ENCODE data around the gene SPEF1.
A peak's percentile ranks its signal among the peaks of the same experiment; 100 is the strongest.
"Not testable (repeated sequence)": the region's sequence is repeated elsewhere in the genome, so short reads cannot be mapped to it uniquely, and the experiment has no call there.

SPEF1 gene, protein sequence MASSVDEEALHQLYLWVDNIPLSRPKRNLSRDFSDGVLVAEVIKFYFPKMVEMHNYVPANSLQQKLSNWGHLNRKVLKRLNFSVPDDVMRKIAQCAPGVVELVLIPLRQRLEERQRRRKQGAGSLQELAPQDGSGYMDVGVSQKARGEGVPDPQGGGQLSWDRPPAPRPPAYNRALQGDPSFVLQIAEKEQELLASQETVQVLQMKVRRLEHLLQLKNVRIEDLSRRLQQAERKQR

DNA sequence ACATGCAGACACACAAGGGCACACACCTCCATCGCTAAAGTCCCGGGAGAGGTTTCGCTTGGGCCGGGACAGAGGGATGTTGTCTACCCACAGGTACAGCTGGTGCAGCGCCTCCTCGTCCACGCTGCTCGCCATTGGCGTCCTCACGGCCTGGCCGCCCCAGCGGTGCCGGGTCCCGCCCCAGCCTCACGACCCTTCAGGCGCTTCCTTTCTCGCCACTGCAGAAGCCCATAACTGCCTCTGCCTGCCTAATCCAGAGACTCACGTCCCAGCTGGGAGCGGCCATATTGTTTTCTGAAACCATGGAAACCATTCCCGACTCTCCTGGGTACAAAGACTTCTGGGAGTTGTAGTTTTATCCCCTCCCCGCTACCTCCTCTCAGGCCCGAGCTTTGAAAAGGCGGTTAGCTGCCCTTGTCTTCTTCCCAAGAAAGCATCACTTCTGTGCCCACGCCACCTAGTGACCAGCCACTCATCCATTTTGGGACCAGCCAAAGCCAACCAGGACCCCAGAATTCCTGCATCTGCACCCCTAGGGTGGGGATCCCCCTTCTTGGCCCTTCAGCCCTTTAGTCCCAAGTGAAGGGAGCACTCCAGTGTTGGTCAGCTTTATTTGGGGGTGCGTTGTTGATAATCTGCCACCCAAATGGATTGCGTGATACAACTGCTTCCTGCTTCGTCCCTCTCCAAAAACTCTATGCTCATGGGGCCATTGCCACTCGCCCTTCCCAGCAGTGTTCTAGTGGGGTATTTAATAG is at the start of gene SPEF1:
TSS of gene SPEF1 (minus strand) at position 296 of the 758 bp plus-strand sequence. CDS start at position 135, 161 bp downstream.
- peak; percentile 86 for DNase-seq

DNA sequence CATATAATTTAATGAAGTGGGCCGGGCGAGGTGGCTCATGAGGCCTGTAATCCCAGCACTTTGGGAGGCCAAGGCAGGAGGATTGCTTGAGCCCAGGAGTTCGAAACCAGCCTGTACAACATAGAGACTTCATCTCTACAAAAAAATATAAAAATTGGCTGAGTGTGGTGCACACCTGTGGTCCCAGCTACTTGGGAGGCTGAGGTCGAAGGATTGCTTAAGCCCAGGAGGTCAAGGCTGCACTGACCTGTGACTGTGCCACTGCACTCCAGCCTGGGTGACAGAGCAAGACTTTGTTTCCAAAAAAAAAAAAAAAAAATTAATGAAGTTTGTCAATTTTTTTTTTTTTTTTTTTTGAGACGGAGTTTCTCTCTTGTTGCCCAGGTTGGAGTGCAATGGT is 48.6 kb upstream of the SPEF1 start:
- DNase-seq: not testable (repeated sequence)

DNA sequence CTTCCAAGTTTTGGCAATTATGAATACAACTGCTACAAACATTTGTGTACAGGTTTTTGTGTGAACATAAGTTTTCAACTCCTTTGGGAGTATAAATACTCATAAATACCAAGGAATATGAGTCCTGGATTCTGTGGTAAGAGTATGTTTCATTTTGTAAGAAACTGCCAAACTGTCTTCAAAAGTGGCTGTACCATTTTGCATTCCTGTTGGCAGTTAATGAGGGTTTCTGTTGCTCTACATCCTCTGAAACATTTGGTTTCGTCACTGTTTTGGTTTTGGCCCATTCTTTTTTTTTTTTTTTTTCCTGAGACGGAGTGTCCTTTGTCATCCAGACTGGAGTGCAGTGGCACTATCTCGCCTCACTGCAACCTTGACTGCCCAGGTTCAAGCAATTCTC is 47.5 kb upstream of the SPEF1 start:
- no peak for DNase-seq

DNA sequence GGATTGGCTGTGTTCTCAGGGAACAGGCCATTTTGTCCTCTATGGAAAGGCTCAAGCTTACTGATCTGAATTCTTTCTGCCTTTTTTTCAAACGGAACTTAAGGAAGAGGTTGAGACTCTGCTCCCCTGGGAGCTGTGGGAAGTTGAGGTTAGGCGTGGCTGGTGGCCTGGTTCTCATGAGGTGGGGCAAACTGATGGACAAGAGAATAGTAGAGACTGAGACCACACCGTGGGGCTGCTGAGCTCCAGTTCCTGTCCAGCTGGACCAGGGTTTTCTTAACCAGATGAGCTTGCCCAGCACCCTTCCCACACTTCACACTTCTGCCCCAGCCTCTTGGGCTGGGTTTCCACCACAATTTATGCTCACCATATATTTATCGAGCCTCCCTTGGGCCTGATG is 45.2 kb upstream of the SPEF1 start:
- DNase-seq: no peak

DNA sequence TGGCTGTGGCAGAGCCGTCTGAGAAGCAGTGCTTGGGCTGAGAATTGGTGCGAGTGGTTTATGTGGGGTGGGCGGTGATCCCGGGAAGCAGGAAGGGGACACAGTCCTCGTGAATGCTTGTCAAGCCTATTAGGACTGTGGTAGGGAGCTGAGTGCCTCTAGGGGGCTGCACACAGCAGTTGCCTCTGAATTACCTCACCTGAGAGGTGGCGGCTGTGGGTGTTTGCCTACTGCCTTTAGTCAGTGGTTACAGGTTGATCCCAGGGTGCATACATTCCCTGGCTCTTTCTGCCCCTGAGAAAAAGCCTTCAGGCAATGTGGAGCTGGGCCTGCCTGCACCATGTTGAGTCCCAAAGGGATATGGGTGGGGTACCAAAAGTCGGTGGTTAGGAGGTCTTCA is 44.3 kb upstream of the SPEF1 start:
- DNase-seq: no peak

DNA sequence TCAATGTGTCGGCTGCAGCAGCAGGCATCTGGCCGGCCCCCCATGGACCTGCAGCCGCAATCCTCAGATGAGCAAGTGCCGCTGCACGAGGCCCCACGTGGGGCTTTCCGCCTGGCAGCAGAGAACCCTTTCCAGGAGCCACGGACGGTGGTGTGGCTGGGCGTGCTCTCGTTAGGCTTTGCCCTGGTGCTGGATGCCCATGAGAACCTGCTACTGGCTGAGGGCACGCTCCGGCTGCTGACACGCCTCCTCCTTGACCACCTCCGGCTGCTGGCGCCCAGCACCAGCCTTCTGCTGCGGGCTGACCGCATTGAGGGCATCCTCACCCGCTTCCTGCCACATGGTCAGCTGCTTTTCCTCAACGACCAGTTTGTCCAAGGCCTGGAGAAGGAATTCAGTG is 42.6 kb upstream of the SPEF1 start:
- DNase-seq: no peak

DNA sequence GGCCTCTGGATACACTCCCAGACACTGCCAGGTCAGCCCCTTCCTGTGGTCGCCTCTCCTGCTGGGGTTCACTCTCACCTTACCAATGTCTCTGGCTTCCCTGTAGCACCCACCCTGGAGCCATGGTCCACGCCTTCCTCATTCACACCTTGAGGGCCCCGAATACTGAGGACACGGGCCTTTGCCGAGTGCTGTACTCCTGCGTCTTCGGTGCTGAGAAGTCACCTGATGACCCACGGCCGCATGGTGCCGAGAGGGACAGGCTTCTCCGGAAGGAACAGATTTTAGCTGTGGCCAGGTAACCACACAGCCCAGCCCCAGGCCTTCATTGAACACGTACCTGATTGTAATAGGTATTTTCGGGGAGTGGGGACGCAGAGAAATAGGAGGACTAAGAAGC is 40.7 kb upstream of the SPEF1 start:
- DNase-seq: no peak

DNA sequence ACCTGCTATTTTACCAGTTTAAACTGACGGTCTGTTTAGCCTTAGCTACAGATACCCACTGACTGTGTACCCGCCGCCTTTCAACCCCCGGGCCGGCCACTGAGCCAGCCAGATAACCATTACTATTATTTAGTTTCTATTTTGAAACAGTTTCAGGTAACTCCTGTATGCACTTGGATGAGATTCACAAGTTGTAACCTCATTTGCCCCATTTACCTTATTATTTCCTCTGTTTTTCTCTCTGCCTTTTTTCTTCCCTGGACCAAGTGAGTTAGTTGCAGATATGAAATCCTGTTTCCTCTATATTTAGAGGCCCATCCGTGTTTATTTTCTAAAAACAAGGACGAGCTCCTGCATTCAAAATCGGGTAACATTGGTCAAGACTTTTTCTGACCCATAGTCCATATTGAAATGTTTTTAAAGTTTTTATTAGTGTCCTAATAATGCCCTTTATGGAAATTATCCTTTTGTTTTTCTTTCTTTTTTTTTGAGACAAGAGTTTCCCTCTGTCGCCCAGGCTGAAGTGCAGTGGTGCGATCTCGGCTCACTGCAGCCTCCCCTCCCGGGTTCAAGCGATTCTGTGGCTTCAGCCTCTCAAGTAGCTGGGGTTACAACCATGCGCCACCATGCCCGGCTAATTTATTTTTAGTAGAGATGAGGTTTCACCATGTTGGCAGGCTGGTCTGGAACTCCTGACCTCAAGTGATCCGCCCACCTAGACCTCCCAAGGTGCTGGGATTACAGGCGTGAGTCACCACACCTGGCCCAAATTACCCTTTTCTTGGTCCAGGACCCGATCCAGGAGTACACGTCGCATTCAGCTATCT is 39.9 kb upstream of the SPEF1 start:
- DNase-seq: no peak

DNA sequence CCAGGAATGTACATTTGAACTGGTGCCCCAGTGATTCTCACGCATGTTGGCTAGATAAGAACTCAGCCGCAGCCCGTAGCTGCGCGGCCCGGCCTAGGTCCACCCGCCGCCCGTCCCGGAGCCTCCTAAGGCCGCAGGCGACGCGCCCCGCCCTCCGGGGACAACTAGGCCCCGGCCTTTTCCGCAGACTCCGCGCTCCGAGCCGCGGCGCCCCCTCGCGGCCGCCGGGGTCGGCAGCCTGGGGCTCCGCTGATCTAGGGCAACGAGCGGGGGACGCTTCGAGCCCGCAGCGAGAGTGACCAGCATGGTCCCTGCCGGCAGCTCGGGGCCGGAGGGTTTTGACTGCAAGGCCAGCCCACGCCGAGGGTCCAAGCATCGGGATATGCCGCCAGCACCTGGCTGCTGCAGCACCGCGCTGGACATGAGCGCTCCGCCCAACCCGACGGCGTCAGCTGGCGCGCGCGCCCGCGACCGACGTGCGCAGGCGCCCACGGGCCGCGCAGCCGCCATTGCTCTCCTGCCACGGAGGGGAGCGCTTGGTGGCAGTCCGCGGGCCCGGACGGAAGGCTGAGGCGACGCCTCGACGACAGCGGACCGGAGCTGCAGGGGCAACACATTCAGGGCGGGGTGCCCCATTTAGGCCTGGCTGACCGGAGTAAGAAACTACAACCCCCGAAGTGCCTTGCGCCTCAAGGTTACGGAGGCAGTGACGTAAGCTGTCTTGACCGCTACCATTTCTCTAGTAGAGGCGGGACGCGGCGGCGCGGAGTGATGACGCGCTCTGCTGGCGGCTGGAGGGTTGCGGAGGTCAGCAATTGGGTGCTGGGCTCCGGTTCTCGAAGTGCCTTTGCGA is 39.0 kb upstream of the SPEF1 start, which contains the start of gene AP5S1:
TSS of gene AP5S1 (plus strand) at position 500 of the 853 bp plus-strand sequence. CDS start 1,571 bp downstream, outside the sequence.
- peak; percentile 94 for DNase-seq

DNA sequence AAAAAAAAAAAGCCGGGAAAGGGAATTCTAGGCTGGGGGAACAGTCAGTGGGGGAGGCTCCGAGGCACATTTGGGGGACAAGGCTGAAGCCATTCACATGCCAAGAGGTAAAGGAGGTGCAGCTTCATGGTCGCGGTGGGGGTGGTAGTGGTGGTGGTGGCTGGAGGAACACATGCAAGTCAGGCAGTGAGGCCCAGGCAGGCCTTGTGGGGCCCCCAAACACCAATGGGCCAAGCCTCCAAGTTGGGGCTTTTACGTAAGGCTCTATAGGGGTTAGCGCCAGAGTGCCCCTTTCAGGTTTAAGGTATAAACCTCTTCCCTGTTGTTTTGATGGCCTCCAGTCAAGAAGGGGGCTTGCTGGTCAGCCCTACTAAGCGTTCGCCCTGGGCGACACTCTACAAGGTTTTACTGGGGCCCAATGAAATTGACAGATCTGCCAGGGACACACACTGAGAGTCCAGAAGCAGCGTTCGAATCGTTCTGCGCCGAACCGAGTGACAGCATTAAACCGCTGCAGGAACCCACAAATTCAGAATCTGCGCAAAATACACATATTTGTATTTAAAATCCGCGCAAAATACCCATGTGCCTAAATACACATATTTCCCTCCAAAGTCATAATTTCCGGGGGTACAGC is 38.3 kb upstream of the SPEF1 start:
- no peak for DNase-seq

DNA sequence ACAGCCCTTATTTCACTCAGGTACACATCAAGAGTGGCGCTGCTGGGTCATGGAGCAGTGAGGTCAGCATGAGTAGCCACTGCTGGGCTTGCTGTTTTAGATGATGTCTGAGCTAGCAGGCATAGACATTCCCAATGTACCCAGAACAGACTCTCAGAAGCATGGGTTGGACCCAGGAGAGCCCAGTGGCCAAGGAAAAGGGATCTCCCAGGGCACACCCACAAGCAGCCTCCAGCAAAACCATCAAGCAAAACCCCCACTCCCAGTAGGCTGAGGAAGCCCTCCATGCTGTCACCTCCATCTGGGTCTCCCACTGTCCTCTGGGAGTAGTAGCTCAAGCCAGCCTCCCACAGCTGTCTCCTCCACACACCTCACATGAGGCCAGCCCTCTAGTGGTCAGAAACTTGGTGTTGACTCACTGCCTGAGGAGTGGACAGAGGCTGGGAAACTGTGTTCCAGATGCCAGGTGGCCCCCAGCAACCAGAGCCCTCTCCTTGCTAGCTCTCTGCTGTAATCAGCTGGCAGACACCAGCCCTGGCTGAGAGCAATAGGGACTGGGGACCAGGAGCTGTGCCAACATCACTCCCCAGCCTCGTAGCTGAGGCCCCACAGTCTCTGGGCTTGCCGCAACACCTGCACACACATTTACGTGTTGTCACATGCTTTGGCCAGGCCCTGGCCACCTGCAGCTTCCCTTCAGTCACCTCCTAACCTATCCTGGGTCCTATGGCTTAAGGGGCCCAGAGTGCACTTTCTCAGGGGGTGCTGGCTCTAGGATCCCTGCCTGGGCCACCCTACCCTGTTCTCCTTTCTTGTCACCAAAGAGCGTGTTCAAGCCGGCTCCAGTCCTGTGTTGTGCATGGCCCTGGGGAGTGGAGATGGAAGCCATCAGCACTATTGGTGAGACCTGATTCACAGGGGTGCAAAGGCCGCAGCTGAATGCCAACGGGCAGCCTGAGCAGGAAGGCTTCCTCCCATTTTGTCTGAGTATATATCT is 37.2 kb upstream of the SPEF1 start:
- DNase-seq: peak; percentile 73

DNA sequence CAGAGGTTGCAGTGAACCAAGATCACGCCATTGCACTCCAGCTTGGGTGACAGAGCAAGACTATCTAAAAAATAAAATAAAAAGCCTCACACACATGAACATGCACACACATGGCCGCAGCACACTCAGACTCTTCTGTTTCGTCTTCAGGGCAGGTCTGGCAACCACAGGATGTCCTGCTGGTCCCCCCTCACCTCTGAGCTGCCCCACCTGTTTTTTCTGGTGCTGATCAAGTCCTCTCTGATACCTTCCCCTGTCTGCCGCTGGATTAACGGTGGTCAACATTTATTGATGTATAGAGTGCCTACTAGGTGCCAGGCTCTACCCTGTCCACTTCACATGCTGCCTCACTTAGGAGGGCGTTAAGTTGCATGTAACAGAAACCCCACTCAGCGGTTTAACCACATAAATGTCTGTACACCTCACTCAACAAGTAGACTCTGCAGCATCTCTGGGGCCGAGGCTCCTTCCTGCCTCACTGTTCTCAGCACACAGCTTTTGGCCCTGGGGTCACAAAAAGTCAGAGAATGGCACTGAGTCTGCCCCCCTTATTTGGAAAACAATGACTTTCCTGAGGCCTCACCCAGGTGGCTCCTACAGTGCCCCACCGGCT is 34.6 kb upstream of the SPEF1 start:
- no peak for DNase-seq

DNA sequence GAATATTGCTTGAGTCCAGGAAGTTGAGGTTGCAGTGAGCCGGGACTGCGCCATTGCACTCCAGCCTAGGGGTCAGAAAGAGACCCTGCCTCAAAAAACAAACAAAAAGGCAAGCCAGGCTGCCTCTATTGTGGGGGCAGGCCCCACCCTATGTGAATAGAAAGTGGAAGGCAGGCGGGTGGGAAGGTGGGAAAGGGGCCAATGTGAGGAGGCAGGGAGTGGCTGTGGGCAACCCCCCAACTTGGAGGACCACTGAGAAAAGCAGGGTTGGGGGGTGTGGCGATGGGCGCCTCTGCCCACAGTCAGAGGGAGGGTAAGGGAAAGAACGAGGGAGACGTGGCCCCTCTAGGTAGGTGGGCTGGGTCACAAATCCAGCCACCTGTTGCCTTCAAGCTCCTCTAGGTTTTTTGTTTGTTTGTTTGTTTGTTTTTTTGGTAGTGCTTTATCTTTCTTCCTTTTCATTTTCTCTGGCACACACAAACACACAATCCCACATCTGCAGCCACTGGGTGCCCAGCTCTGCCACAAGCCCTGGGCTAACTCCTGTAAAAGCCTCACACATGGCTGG is 33.8 kb upstream of the SPEF1 start:
- no peak for DNase-seq

DNA sequence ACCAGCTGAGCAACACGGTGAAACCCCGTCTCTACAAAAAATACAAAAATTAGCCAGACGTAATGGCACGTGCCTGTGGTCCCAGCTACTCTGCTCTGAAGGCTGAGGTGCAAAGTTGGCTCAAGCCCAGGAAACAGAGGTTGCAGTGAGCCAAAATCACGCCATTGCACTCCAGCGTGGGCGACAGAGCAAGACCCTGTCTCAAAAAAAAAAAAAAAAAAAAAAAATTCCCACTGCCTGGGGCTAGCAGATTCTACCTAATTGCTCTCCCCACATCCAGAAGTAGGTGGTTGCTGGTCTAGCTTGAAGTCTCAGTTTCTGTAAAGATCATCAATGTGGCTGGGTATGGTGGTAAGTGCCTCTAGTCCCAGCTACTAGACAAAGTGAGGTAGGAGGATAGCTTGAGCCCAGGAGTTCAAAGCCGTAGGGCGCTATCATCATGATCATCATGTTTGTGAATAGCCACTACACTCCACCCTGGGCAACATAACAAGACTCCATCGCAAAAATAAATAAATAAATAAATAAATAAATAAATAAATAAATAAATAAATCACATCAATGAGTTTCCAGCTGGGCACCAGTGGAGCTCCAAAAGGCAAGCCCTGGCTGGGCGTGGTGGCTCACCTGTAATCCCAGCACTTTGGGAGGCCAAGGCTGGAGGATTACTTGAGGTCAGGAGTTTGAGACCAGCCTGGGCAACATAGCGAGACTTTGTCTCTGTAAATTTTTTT is 32.8 kb upstream of the SPEF1 start:
- no peak for DNase-seq

DNA sequence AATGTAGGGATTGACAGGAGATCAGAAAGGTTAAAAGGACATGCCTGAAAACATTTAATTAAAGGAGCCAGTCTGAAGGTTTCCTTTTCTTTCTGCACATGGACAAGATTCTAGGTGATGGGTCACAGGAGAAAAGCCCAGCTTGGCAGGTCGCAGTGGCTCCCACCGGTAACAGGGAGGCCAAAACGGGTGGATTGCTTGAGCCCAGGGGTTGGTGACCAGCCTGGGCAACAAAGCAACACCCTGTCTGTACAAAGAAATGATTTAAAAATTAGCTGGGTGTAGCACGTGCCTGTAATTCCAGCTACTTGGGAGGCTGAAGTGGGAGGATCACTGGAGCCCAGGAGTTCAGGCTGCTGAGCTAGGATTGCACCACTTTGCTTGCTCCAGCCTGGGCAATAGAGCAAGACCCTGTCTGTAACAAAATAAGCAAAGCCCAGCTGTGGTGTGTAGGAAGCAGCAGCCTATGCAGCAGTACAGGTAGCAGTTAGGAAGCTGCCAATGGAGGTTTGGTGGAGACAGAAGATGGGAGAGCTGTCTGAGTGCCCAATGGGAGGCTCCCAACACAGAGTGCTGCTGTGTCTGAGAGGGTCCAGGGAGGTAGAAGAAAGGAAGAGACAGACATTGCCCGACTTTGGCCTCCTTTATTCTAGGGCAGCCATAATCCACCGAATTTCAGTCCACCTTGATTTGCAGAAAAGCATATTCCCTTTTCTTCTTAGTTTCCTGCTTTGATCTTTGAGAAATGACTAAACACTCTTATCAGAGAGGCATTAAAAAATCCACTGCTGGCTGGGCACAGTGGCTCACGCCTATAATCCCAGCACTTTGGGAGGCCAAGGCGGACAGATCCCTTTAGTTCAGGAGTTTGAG is 32.0 kb upstream of the SPEF1 start:
- DNase-seq: no peak

DNA sequence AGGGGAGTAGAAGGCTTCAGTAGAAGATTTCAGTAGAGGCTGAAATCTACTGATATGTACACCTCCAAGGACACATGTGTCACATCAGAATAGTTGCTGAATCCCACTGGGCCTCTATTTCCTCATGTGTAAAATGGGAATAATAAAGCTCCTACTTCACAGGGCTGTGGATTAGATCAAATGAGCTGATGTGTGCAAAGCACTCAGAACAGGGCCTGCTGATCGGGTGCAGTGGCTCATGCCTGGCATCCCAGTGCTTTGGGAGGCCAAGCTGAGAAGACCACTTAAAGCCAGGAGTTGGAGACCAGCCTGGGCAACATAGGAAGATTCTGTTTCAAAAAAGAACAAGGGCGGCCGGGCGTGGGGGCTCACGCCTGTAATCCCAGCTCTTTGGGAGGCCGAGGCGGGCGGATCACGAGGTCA is 31.0 kb upstream of the SPEF1 start:
- no peak for DNase-seq

DNA sequence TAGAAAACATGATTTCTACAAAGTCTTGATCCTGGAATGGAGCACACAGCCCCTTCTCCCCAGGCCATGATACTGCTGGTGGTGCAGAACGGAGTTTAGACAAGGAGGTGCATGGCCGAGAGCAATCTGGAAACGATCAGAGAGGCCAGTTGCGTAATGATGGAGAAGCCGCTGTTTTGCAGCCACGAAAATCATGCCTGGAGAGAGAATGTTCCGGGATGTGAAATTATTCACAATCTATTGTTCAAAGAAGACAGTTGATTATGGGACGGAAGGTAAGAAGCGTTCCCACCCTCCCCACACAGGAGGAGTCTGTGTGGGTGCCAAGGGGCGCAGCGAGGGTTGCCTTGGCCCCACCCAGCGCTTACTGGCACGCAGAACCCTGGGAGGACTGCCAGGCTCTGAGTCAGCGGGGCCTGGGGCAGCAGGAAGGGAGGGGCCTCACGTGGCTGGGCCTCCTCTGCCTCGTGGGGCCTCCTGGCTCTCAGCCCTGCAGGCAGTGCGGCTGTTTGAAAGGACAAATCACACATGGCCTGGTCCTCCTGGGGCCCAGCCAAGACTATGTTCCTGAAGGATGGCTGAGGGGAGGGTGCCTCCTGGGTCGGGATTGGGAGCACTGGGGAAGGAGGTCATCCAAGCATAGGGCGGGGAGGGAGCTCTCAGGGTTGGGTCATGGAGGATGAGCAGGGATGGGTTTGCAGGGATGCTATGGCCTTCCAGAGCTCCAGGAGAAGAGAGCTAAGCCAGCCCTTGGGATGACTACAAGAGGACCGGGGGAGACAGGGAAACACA is 30.4 kb upstream of the SPEF1 start:
- DNase-seq: peak; percentile 91

All from NCI-H510A (cell line).